H1 (cell line): Measurements from ENCODE around the gene COMT.

Experiments
- ASH2L ChIP-seq: fragments of 200-600, 300-600 bp; sonication (generic); IDR thresholded peaks from one replicate; pipeline ENCODE4 v1.7.1; 2017; ENCODE audit warnings: low read length
- CREB1 ChIP-seq: IDR thresholded peaks from 2 replicates; pipeline ENCODE4 v1.6.1; 2012; ENCODE audit warnings: inconsistent platforms
- CTCF ChIP-seq, 3 experiments: IDR thresholded peaks; 1 replicate in 2 of 3; 2 replicates in 1 of 3; pipeline versions ENCODE4 v1.5.1 to v1.6.1; 2011; ENCODE audit warnings: low read length in 3 of 3, mild to moderate bottlenecking in 3 of 3, inconsistent platforms in 2 of 3, low read depth in 1 of 3, moderate library complexity in 1 of 3; ENCODE audit not compliant: insufficient read depth in 1 of 3; ENCODE audit errors: control extremely low read depth in 1 of 3
- EZH2 ChIP-seq: fragments of 200-600 bp; sonication (generic); IDR thresholded peaks from 2 replicates; pipeline ENCODE4 v1.7.1; 2012; ENCODE audit warnings: low read depth, mild to moderate bottlenecking, moderate library complexity, low read length, inconsistent platforms; ENCODE audit not compliant: severe bottlenecking
- JUND ChIP-seq: IDR thresholded peaks from 2 replicates; pipeline ENCODE4 v1.6.1; 2011; ENCODE audit warnings: mild to moderate bottlenecking, improper control_type of control experiment, low read length
- POLR2A ChIP-seq, 2 experiments: IDR thresholded peaks; 1 replicate in 1 of 2; 2 replicates in 1 of 2; pipeline ENCODE4 v1.6.1; 2011; ENCODE audit warnings: low read depth in 2 of 2, low read length in 2 of 2, mild to moderate bottlenecking in 2 of 2; ENCODE audit errors: control extremely low read depth in 1 of 2
- POLR2AphosphoS5 ChIP-seq: IDR thresholded peaks from 2 replicates; pipeline ENCODE4 v1.6.1; 2011; ENCODE audit warnings: low read depth, low read length
- SIN3A ChIP-seq, 2 experiments: IDR thresholded peaks in 1 of 2; conservative IDR thresholded peaks in 1 of 2; 2 replicates each; pipeline ENCODE4 v1.6.1; 2011 to 2012; ENCODE audit warnings: low read length in 2 of 2, improper control_type of control experiment in 1 of 2, low read depth in 1 of 2, mild to moderate bottlenecking in 1 of 2
- SIX5 ChIP-seq: IDR thresholded peaks from 2 replicates; pipeline ENCODE4 v1.6.1; 2011; ENCODE audit warnings: mild to moderate bottlenecking, low read depth, low read length

- no peak for TF ChIP-seq JUND
- TF ChIP-seq EZH2: no peak
- no peak for TF ChIP-seq POLR2A (IDR thresholded peaks at IDR 0.05; ENCODE audit: control extremely low read depth in 1 of 2, low read depth in 2 of 2, low read length in 2 of 2)
- no peak for TF ChIP-seq CTCF (IDR thresholded peaks at IDR 0.05; ENCODE audit: control extremely low read depth in 1 of 3, insufficient read depth in 1 of 3, low read depth in 1 of 3, low read length in 3 of 3)
- TF ChIP-seq ASH2L: no peak
- no peak for TF ChIP-seq SIX5
- TF ChIP-seq SIN3A (conservative IDR thresholded peaks at IDR 0.05 in 1 of 2, IDR thresholded peaks at IDR 0.05 in 1 of 2; ENCODE audit: low read depth in 1 of 2, low read length in 2 of 2): no peak
- TF ChIP-seq CREB1: no peak
- TF ChIP-seq POLR2AphosphoS5: no peak
Measured at GRCh38 chr22:19904174-19904856, 37.3 kb upstream of the COMT start.
